HepG2 (cell line): ENCODE data around the gene SERPINE2. TPM values are rescaled to one million over a fixed set of nuclear protein-coding genes. Genes with fewer than 3 reads are reported as not detected.
A peak's percentile ranks its signal among the peaks of the same experiment; 100 is the strongest.

Experiments
- ARID4A ChIP-seq: sonication (generic); formaldehyde crosslinking; IDR thresholded peaks from 2 replicates; pipeline ENCODE4 v1.5.0; 2020; ENCODE audit warnings: mild to moderate bottlenecking, missing genetic modification reagents, borderline replicate concordance
- CBX5 ChIP-seq: sonication (generic); formaldehyde crosslinking; IDR thresholded peaks from 2 replicates; pipeline ENCODE4 v1.4.0; 2020; ENCODE audit warnings: missing genetic modification reagents, borderline replicate concordance
- FOSL2 ChIP-seq: sonication (generic); formaldehyde crosslinking; IDR thresholded peaks from 2 replicates; pipeline ENCODE4 v1.4.0; 2020; ENCODE audit warnings: missing genetic modification reagents
- FOXP4 ChIP-seq: sonication (generic); formaldehyde crosslinking; IDR thresholded peaks from 2 replicates; pipeline ENCODE4 v1.4.0; 2020; ENCODE audit warnings: missing genetic modification reagents
- KAT8 ChIP-seq: IDR thresholded peaks from 2 replicates; pipeline ENCODE4 v1.6.1; 2016; ENCODE audit warnings: missing genetic modification reagents, missing compliant biosample characterization
- RARA ChIP-seq: IDR thresholded peaks from 2 replicates; pipeline ENCODE4 v1.6.1; 2016; ENCODE audit warnings: missing genetic modification reagents, missing compliant biosample characterization
- YEATS2 ChIP-seq: sonication (generic); formaldehyde crosslinking; IDR thresholded peaks from 2 replicates; pipeline ENCODE4 v1.4.0; 2020; ENCODE audit warnings: missing genetic modification reagents, borderline replicate concordance
- ZBTB21 ChIP-seq: sonication (generic); formaldehyde crosslinking; IDR thresholded peaks from 2 replicates; pipeline ENCODE4 v1.4.0; 2020; ENCODE audit warnings: missing genetic modification reagents
- ZBTB38 ChIP-seq: sonication (generic); formaldehyde crosslinking; IDR thresholded peaks from 2 replicates; pipeline ENCODE4 v1.5.1; 2020; ENCODE audit warnings: mild to moderate bottlenecking, missing genetic modification reagents
- ZFY ChIP-seq: sonication (generic); formaldehyde crosslinking; IDR thresholded peaks from 2 replicates; pipeline ENCODE4 v1.4.0; 2020; ENCODE audit warnings: missing genetic modification reagents
- ZNF296 ChIP-seq: sonication (generic); formaldehyde crosslinking; conservative IDR thresholded peaks from 2 replicates; pipeline ENCODE4 v1.5.0; 2020; ENCODE audit warnings: mild to moderate bottlenecking, missing genetic modification reagents
- ZNF777 ChIP-seq: sonication (generic); formaldehyde crosslinking; IDR thresholded peaks from 2 replicates; pipeline ENCODE4 v1.4.0; 2020; ENCODE audit warnings: missing genetic modification reagents
- polyA plus RNA-seq, 8 experiments: library from polyadenylated mRNA; depleted of rRNA in 3 of 8; stranded (reverse) in 7 of 8; unstranded in 1 of 8; fragments of >200 nt; fragmentation: Illumina TruSeq in 4 of 8; extraction: Trizol in 4 of 8; gene quantifications; 2 replicates each; pipeline versions ENCODE4 v1.2.1 to v1.2.3, GENCODE V29; 2011 to 2016; ENCODE audit warnings: low read depth in 4 of 8, missing spikeins in 1 of 8, mixed read lengths in 1 of 8; ENCODE audit not compliant: insufficient read depth in 1 of 8
- total RNA-seq, 5 experiments: library from RNA; depleted of rRNA; stranded (reverse); fragments of >200 nt; fragmentation: Illumina TruSeq; extraction: Trizol; gene quantifications; 2 replicates each; pipeline ENCODE4 v1.2.3, GENCODE V29; 2016; ENCODE audit warnings: low read depth in 1 of 5
- TF ChIP-seq, protein P1 (sequence below), 2 experiments: sonication (generic) in 1 of 2; formaldehyde crosslinking in 1 of 2; IDR thresholded peaks; 2 replicates each; pipeline versions ENCODE4 v1.4.0 to v1.6.1; 2018 to 2020; ENCODE audit warnings: missing genetic modification reagents in 2 of 2, borderline replicate concordance in 1 of 2, low read depth in 1 of 2, mild to moderate bottlenecking in 1 of 2, missing biosample characterization in 1 of 2
- TF ChIP-seq, protein P2 (sequence below): sonication (generic); formaldehyde crosslinking; IDR thresholded peaks from 2 replicates; pipeline ENCODE4 v1.4.0; 2020; ENCODE audit warnings: missing genetic modification reagents
- TF ChIP-seq, protein P3 (sequence below): IDR thresholded peaks from 2 replicates; pipeline ENCODE4 v1.6.1; 2016; ENCODE audit warnings: low read depth, borderline replicate concordance

The SERPINE2 gene
- total and polyA plus RNA-seq, 2 of the 13 experiments (the other 11 are each of a cell fraction or from before 2014, with no cell fraction given), result 7.9 to 18.1 TPM

DNA sequence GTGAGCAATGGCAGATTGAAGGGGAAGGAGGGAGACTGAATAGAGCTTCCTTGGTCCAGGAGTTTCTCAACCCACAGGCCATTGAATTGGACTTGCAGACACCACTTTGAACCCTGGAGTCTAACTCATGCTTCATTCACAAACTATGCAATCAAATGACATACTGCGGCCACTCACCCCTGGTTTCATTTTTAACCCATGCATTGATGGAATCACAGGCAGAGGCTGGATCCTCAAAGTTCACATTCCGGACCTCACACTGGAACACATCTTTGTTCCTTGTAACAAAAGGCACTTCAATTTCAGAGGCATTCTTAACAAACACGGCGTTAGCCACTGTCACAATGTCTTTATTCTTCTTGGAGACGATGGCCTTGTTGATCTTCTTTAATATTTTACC lies 41.1 kb downstream of the SERPINE2 start (continued):
- TF ChIP-seq, protein P1, sequence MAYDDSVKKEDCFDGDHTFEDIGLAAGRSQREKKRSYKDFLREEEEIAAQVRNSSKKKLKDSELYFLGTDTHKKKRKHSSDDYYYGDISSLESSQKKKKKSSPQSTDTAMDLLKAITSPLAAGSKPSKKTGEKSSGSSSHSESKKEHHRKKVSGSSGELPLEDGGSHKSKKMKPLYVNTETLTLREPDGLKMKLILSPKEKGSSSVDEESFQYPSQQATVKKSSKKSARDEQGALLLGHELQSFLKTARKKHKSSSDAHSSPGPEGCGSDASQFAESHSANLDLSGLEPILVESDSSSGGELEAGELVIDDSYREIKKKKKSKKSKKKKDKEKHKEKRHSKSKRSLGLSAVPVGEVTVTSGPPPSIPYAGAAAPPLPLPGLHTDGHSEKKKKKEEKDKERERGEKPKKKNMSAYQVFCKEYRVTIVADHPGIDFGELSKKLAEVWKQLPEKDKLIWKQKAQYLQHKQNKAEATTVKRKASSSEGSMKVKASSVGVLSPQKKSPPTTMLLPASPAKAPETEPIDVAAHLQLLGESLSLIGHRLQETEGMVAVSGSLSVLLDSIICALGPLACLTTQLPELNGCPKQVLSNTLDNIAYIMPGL (CRISPR knock-in tag; IDR thresholded peaks at IDR 0.05; ENCODE audit: borderline replicate concordance in 1 of 2, low read depth in 1 of 2), result 0 out of 4 replicates have a peak, but pooled peaks of 1 of the 2 experiments have one; percentile 28
- TF ChIP-seq ZFY, result no peak
- TF ChIP-seq CBX5 (CRISPR knock-in tag), result 0 out of 2 replicates have a peak, but pooled peaks have one; percentile 38
- TF ChIP-seq ZBTB38 (CRISPR knock-in tag), result no peak
- TF ChIP-seq FOXP4 (CRISPR knock-in tag), result peak; percentile 51; the same call in 1 of the 2 replicates
- TF ChIP-seq ZNF296 (CRISPR knock-in tag), result no peak
- peak; percentile 52 for TF ChIP-seq RARA (CRISPR knock-in tag)
- peak; percentile 36; the same call in 1 of the 2 replicates for TF ChIP-seq KAT8
- TF ChIP-seq ARID4A, result no peak
- TF ChIP-seq YEATS2 (CRISPR knock-in tag), result no peak
- TF ChIP-seq ZBTB21 (CRISPR knock-in tag), result no peak
- peak; percentile 85 for TF ChIP-seq FOSL2 (CRISPR knock-in tag)
- TF ChIP-seq, protein P2, sequence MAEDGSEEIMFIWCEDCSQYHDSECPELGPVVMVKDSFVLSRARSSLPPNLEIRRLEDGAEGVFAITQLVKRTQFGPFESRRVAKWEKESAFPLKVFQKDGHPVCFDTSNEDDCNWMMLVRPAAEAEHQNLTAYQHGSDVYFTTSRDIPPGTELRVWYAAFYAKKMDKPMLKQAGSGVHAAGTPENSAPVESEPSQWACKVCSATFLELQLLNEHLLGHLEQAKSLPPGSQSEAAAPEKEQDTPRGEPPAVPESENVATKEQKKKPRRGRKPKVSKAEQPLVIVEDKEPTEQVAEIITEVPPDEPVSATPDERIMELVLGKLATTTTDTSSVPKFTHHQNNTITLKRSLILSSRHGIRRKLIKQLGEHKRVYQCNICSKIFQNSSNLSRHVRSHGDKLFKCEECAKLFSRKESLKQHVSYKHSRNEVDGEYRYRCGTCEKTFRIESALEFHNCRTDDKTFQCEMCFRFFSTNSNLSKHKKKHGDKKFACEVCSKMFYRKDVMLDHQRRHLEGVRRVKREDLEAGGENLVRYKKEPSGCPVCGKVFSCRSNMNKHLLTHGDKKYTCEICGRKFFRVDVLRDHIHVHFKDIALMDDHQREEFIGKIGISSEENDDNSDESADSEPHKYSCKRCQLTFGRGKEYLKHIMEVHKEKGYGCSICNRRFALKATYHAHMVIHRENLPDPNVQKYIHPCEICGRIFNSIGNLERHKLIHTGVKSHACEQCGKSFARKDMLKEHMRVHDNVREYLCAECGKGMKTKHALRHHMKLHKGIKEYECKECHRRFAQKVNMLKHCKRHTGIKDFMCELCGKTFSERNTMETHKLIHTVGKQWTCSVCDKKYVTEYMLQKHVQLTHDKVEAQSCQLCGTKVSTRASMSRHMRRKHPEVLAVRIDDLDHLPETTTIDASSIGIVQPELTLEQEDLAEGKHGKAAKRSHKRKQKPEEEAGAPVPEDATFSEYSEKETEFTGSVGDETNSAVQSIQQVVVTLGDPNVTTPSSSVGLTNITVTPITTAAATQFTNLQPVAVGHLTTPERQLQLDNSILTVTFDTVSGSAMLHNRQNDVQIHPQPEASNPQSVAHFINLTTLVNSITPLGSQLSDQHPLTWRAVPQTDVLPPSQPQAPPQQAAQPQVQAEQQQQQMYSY, result no peak
- no peak for TF ChIP-seq ZNF777
- TF ChIP-seq, protein P3, sequence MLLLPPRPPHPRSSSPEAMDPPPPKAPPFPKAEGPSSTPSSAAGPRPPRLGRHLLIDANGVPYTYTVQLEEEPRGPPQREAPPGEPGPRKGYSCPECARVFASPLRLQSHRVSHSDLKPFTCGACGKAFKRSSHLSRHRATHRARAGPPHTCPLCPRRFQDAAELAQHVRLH (CRISPR knock-in tag), result 0 out of 2 replicates have a peak, but pooled peaks have one; percentile 19
